Measurements from ENCODE around the gene MTM1.

MTM1 gene

GRCh38 chrX:150635952-150636351, 67.5 kb downstream of the MTM1 start:
- Histone ChIP-seq H3K9me3 (ENCODE audit: control insufficient read depth, insufficient read depth, low read depth, low read length) (no peaks in the 10 kb centered on the region), H3K4me3 (ENCODE audit: low read depth, low read length) (no peak overlapping the region), H3K27ac (ENCODE audit: low read depth, low read length) (no peak overlapping the region), H3K4me1 (ENCODE audit: control insufficient read depth, insufficient read depth, low read length) (no peaks in the 10 kb centered on the region), H3K36me3 (ENCODE audit: control insufficient read depth, insufficient read depth, low read length) (peaks cover 43% of the 10 kb centered on the region), H3K9ac (ENCODE audit: low read length) (no peak overlapping the region), H3K27me3 (ENCODE audit: control insufficient read depth, insufficient read depth, low read length) (no peaks in the 10 kb centered on the region; the same call in 1 of the 2 replicates)

- Histone ChIP-seq H3K9me3 (ENCODE audit: control insufficient read depth, insufficient read depth, low read depth, low read length) (no peaks in the 10 kb centered on the region), H3K4me1 (ENCODE audit: control insufficient read depth, insufficient read depth, low read length) (no peaks in the 10 kb centered on the region), H3K27ac (ENCODE audit: low read depth, low read length) (no peak overlapping the region), H3K9ac (ENCODE audit: low read length) (no peak overlapping the region), H3K4me3 (ENCODE audit: low read depth, low read length) (no peak overlapping the region), H3K27me3 (ENCODE audit: control insufficient read depth, insufficient read depth, low read length) (no peaks in the 10 kb centered on the region), H3K36me3 (ENCODE audit: control insufficient read depth, insufficient read depth, low read length) (peaks cover 73% of the 10 kb centered on the region)
Measured at GRCh38 chrX:150642423-150642822, 74.0 kb downstream of the MTM1 start.

GRCh38 chrX:150643271-150643670, 74.8 kb downstream of the MTM1 start:
- Histone ChIP-seq H3K4me1 (ENCODE audit: control insufficient read depth, insufficient read depth, low read length) (no peaks in the 10 kb centered on the region), H3K27me3 (ENCODE audit: control insufficient read depth, insufficient read depth, low read length) (no peaks in the 10 kb centered on the region), H3K4me3 (ENCODE audit: low read depth, low read length) (no peak overlapping the region), H3K36me3 (ENCODE audit: control insufficient read depth, insufficient read depth, low read length) (peaks cover 78% of the 10 kb centered on the region), H3K9me3 (ENCODE audit: control insufficient read depth, insufficient read depth, low read depth, low read length) (no peaks in the 10 kb centered on the region), H3K27ac (ENCODE audit: low read depth, low read length) (no peak overlapping the region), H3K9ac (ENCODE audit: low read length) (no peak overlapping the region)

- Histone ChIP-seq H3K36me3 (ENCODE audit: control insufficient read depth, insufficient read depth, low read length) (peaks cover 74% of the 10 kb centered on the region), H3K4me1 (ENCODE audit: control insufficient read depth, insufficient read depth, low read length) (no peaks in the 10 kb centered on the region), H3K27ac (ENCODE audit: low read depth, low read length) (no peak overlapping the region), H3K9ac (ENCODE audit: low read length) (no peak overlapping the region), H3K9me3 (ENCODE audit: control insufficient read depth, insufficient read depth, low read depth, low read length) (no peaks in the 10 kb centered on the region), H3K27me3 (ENCODE audit: control insufficient read depth, insufficient read depth, low read length) (no peaks in the 10 kb centered on the region), H3K4me3 (ENCODE audit: low read depth, low read length) (no peak overlapping the region)
Measured at GRCh38 chrX:150643958-150644357, 75.5 kb downstream of the MTM1 start.

- H3K9ac ChIP-seq (ENCODE audit: low read length) = no peak overlapping the region
- H3K27me3 ChIP-seq (ENCODE audit: control insufficient read depth, insufficient read depth, low read length) = no peaks in the 10 kb centered on the region
- H3K4me1 ChIP-seq (ENCODE audit: control insufficient read depth, insufficient read depth, low read length) = no peaks in the 10 kb centered on the region
- no peak overlapping the region for H3K27ac ChIP-seq (ENCODE audit: low read depth, low read length)
- no peak overlapping the region for H3K4me3 ChIP-seq (ENCODE audit: low read depth, low read length)
- peaks cover 70% of the 10 kb centered on the region for H3K36me3 ChIP-seq (ENCODE audit: control insufficient read depth, insufficient read depth, low read length)
- H3K9me3 ChIP-seq (ENCODE audit: control insufficient read depth, insufficient read depth, low read depth, low read length) = no peaks in the 10 kb centered on the region
Measured at GRCh38 chrX:150644422-150644821, 76.0 kb downstream of the MTM1 start.

GRCh38 chrX:150647331-150647730, 78.9 kb downstream of the MTM1 start:
- Histone ChIP-seq H3K4me3 (ENCODE audit: low read depth, low read length) (no peak overlapping the region), H3K4me1 (ENCODE audit: control insufficient read depth, insufficient read depth, low read length) (no peaks in the 10 kb centered on the region), H3K27me3 (ENCODE audit: control insufficient read depth, insufficient read depth, low read length) (no peaks in the 10 kb centered on the region), H3K9me3 (ENCODE audit: control insufficient read depth, insufficient read depth, low read depth, low read length) (no peaks in the 10 kb centered on the region), H3K9ac (ENCODE audit: low read length) (no peak overlapping the region), H3K36me3 (ENCODE audit: control insufficient read depth, insufficient read depth, low read length) (peaks cover 58% of the 10 kb centered on the region), H3K27ac (ENCODE audit: low read depth, low read length) (no peak overlapping the region)

- Histone ChIP-seq H3K9ac (ENCODE audit: low read length) (no peak overlapping the region), H3K4me1 (ENCODE audit: control insufficient read depth, insufficient read depth, low read length) (no peaks in the 10 kb centered on the region), H3K36me3 (ENCODE audit: control insufficient read depth, insufficient read depth, low read length) (peaks cover 53% of the 10 kb centered on the region), H3K27me3 (ENCODE audit: control insufficient read depth, insufficient read depth, low read length) (no peaks in the 10 kb centered on the region), H3K9me3 (ENCODE audit: control insufficient read depth, insufficient read depth, low read depth, low read length) (no peaks in the 10 kb centered on the region), H3K27ac (ENCODE audit: low read depth, low read length) (0 out of 2 replicates have a peak overlapping the region, but pooled peaks have one; percentile 20), H3K4me3 (ENCODE audit: low read depth, low read length) (no peak overlapping the region)
Measured at GRCh38 chrX:150648296-150648940, 80.0 kb downstream of the MTM1 start.

- Histone ChIP-seq H3K27me3 (ENCODE audit: control insufficient read depth, insufficient read depth, low read length) (no peaks in the 10 kb centered on the region), H3K4me3 (ENCODE audit: low read depth, low read length) (no peak overlapping the region), H3K36me3 (ENCODE audit: control insufficient read depth, insufficient read depth, low read length) (peaks cover 52% of the 10 kb centered on the region), H3K4me1 (ENCODE audit: control insufficient read depth, insufficient read depth, low read length) (no peaks in the 10 kb centered on the region), H3K9me3 (ENCODE audit: control insufficient read depth, insufficient read depth, low read depth, low read length) (no peaks in the 10 kb centered on the region), H3K27ac (ENCODE audit: low read depth, low read length) (no peak overlapping the region), H3K9ac (ENCODE audit: low read length) (no peak overlapping the region)
Measured at GRCh38 chrX:150649096-150649870, 80.9 kb downstream of the MTM1 start.

- Histone ChIP-seq H3K27ac (ENCODE audit: low read depth, low read length) (no peak overlapping the region), H3K9me3 (ENCODE audit: control insufficient read depth, insufficient read depth, low read depth, low read length) (no peaks in the 10 kb centered on the region), H3K9ac (ENCODE audit: low read length) (no peak overlapping the region), H3K4me1 (ENCODE audit: control insufficient read depth, insufficient read depth, low read length) (no peaks in the 10 kb centered on the region), H3K27me3 (ENCODE audit: control insufficient read depth, insufficient read depth, low read length) (no peaks in the 10 kb centered on the region), H3K36me3 (ENCODE audit: control insufficient read depth, insufficient read depth, low read length) (peaks cover 37% of the 10 kb centered on the region), H3K4me3 (ENCODE audit: low read depth, low read length) (no peak overlapping the region)
Measured at GRCh38 chrX:150651906-150652305, 83.5 kb downstream of the MTM1 start.

GRCh38 chrX:150655788-150656187, 87.4 kb downstream of the MTM1 start:
- Histone ChIP-seq H3K4me1 (ENCODE audit: control insufficient read depth, insufficient read depth, low read length) (no peaks in the 10 kb centered on the region), H3K9ac (ENCODE audit: low read length) (no peak overlapping the region), H3K4me3 (ENCODE audit: low read depth, low read length) (no peak overlapping the region), H3K27me3 (ENCODE audit: control insufficient read depth, insufficient read depth, low read length) (no peaks in the 10 kb centered on the region), H3K27ac (ENCODE audit: low read depth, low read length) (no peak overlapping the region), H3K36me3 (ENCODE audit: control insufficient read depth, insufficient read depth, low read length) (peaks cover 52% of the 10 kb centered on the region), H3K9me3 (ENCODE audit: control insufficient read depth, insufficient read depth, low read depth, low read length) (no peaks in the 10 kb centered on the region)

- H3K4me3 ChIP-seq (ENCODE audit: low read depth, low read length) = no peak overlapping the region
- H3K36me3 ChIP-seq (ENCODE audit: control insufficient read depth, insufficient read depth, low read length) = peaks cover 57% of the 10 kb centered on the region
- H3K27ac ChIP-seq (ENCODE audit: low read depth, low read length) = no peak overlapping the region
- no peaks in the 10 kb centered on the region for H3K4me1 ChIP-seq (ENCODE audit: control insufficient read depth, insufficient read depth, low read length)
- H3K27me3 ChIP-seq (ENCODE audit: control insufficient read depth, insufficient read depth, low read length) = no peaks in the 10 kb centered on the region; the same call in 1 of the 2 replicates
- H3K9me3 ChIP-seq (ENCODE audit: control insufficient read depth, insufficient read depth, low read depth, low read length) = no peaks in the 10 kb centered on the region
- no peak overlapping the region for H3K9ac ChIP-seq (ENCODE audit: low read length)
Measured at GRCh38 chrX:150663073-150663472, 94.7 kb downstream of the MTM1 start.
